Effector memory CD4-positive, alpha-beta T cell (primary cell): ENCODE data around the gene XPA.
"Not testable (repeated sequence)": the region's sequence is repeated elsewhere in the genome, so short reads cannot be mapped to it uniquely, and the experiment has no call there.

Experiments
- DNase-seq, 3 donors: peaks; one replicate each; pipeline ENCODE4 v3.0.0-alpha.2; 2020
- H3K27ac ChIP-seq: 2 replicates; pipeline ENCODE4 v1.7.0; 2013; ENCODE audit warnings: mild to moderate bottlenecking, low read length, moderate library complexity; ENCODE audit not compliant: insufficient read depth, poor library complexity, severe bottlenecking
- H3K27me3 ChIP-seq: replicated peaks from 2 replicates; pipeline ENCODE4 v1.7.0; 2013; ENCODE audit warnings: mild to moderate bottlenecking, low read length; ENCODE audit not compliant: insufficient read depth, control insufficient read depth, poor library complexity, severe bottlenecking
- H3K36me3 ChIP-seq: 2 replicates; pipeline ENCODE4 v1.7.0; 2013; ENCODE audit warnings: mild to moderate bottlenecking, low read length, moderate library complexity; ENCODE audit not compliant: control insufficient read depth, insufficient read depth
- H3K4me1 ChIP-seq: 2 replicates; pipeline ENCODE4 v1.7.0; 2013; ENCODE audit warnings: low read length, mild to moderate bottlenecking; ENCODE audit not compliant: control insufficient read depth, insufficient read depth, poor library complexity, severe bottlenecking
- H3K4me3 ChIP-seq: 2 replicates; pipeline ENCODE4 v1.7.0; 2013; ENCODE audit warnings: low read length, low read depth, mild to moderate bottlenecking; ENCODE audit not compliant: insufficient read depth, poor library complexity, severe bottlenecking
- H3K9me3 ChIP-seq: 2 replicates; pipeline ENCODE4 v1.7.0; 2013; ENCODE audit warnings: mild to moderate bottlenecking, low read length, moderate library complexity; ENCODE audit not compliant: control insufficient read depth

Gene XPA

GRCh38 chr9:97704345-97704677, 7.2 kb upstream of the XPA start:
- Histone ChIP-seq H3K4me1 (peaks cover 10% of the 10 kb centered on the region), H3K36me3 (no peaks in the 10 kb centered on the region), H3K27me3 (no peaks in the 10 kb centered on the region), H3K9me3 (no peaks in the 10 kb centered on the region), H3K4me3 (no peak overlapping the region), H3K27ac (no peak overlapping the region)
- DNase-seq: no peak

- H3K9me3 ChIP-seq: no peaks in the 10 kb centered on the region
- peak in 1 of 3 donors; percentile 12 for DNase-seq
- H3K4me1 ChIP-seq: peaks cover 10% of the 10 kb centered on the region
- H3K27ac ChIP-seq: peak overlapping the region; percentile 40
- H3K36me3 ChIP-seq: no peaks in the 10 kb centered on the region
- H3K27me3 ChIP-seq: no peaks in the 10 kb centered on the region
- no peak overlapping the region for H3K4me3 ChIP-seq
Measured at GRCh38 chr9:97703437-97704344, 6.6 kb upstream of the XPA start.

- H3K36me3 ChIP-seq, DNase-seq, H3K4me3 ChIP-seq, H3K27ac ChIP-seq, H3K9me3 ChIP-seq, H3K27me3 ChIP-seq: not testable (repeated sequence)
- peaks cover 21% of the 10 kb centered on the region for H3K4me1 ChIP-seq
Measured at GRCh38 chr9:97699824-97700223, 2.7 kb upstream of the XPA start.

GRCh38 chr9:97699281-97699680, 2.1 kb upstream of the XPA start:
- not testable (repeated sequence) for H3K36me3 ChIP-seq, H3K27ac ChIP-seq, H3K27me3 ChIP-seq, H3K9me3 ChIP-seq, DNase-seq, H3K4me3 ChIP-seq
- H3K4me1 ChIP-seq: peaks cover 26% of the 10 kb centered on the region

- Histone ChIP-seq H3K36me3 (no peaks in the 10 kb centered on the region), H3K4me1 (peaks cover 28% of the 10 kb centered on the region), H3K27ac (no peak overlapping the region), H3K27me3 (no peaks in the 10 kb centered on the region), H3K9me3 (no peaks in the 10 kb centered on the region), H3K4me3 (no peak overlapping the region)
- no peak for DNase-seq
Measured at GRCh38 chr9:97698865-97699264, 1.7 kb upstream of the XPA start.

GRCh38 chr9:97697837-97698236, 697 bp upstream of the XPA start:
- Histone ChIP-seq H3K4me1 (peaks cover 28% of the 10 kb centered on the region), H3K27me3 (no peaks in the 10 kb centered on the region), H3K9me3 (no peaks in the 10 kb centered on the region), H3K27ac (peak overlapping the region; percentile 63), H3K4me3 (peak overlapping the region; percentile 70), H3K36me3 (no peaks in the 10 kb centered on the region)
- DNase-seq: no peak

GRCh38 chr9:97695995-97696802, 941 bp downstream of the XPA start:
- no peak for DNase-seq
- Histone ChIP-seq H3K27me3 (no peaks in the 10 kb centered on the region), H3K36me3 (peaks cover 4% of the 10 kb centered on the region), H3K9me3 (no peaks in the 10 kb centered on the region), H3K27ac (peak overlapping the region; percentile 63), H3K4me3 (peak overlapping the region; percentile 70), H3K4me1 (peaks cover 28% of the 10 kb centered on the region)

- Histone ChIP-seq H3K4me3 (peak overlapping the region; percentile 70), H3K9me3 (no peaks in the 10 kb centered on the region), H3K27ac (no peak overlapping the region), H3K36me3 (peaks cover 9% of the 10 kb centered on the region), H3K27me3 (no peaks in the 10 kb centered on the region), H3K4me1 (peaks cover 28% of the 10 kb centered on the region)
- DNase-seq: no peak
Measured at GRCh38 chr9:97695390-97695789, 1.8 kb downstream of the XPA start.

- Histone ChIP-seq H3K9me3 (no peaks in the 10 kb centered on the region), H3K4me3 (no peak overlapping the region), H3K36me3 (peaks cover 11% of the 10 kb centered on the region), H3K27me3 (no peaks in the 10 kb centered on the region), H3K27ac (no peak overlapping the region), H3K4me1 (peaks cover 28% of the 10 kb centered on the region)
- no peak for DNase-seq
Measured at GRCh38 chr9:97694769-97695168, 2.4 kb downstream of the XPA start.
